RWPE1 (cell line): ENCODE results near the gene THUMPD1.
A peak's percentile ranks its signal among the peaks of the same experiment; 100 is the strongest.

Experiments used
- CTCF ChIA-PET: fragments of 350-600 bp; sonication (Branson Sonifier 250); formaldehyde crosslinking; extraction: SDS; loops from one replicate; lab custom pipeline; 2021; lab: Yijun Ruan, JAX
- POLR2A ChIA-PET: fragments of 400-600 bp; formaldehyde crosslinking; extraction: SDS; loops from one replicate; lab custom pipeline; 2020; ENCODE audit warnings: antibody characterized with exemption; ENCODE audit not compliant: low non-redundant PET; lab: Yijun Ruan, JAX
- DNase-seq: peaks from one replicate; pipeline ENCODE4 v3.0.0; 2012; ENCODE audit warnings: low spot score
- H3K27ac ChIP-seq: fragments of 450-650 bp; 2 replicates; pipeline ENCODE4 v1.5.1; 2017
- TF ChIP-seq, protein P1 (sequence below): fragments of 450-650 bp; conservative IDR thresholded peaks from 2 replicates; pipeline ENCODE4 v1.5.1; 2017; ENCODE audit warnings: low read depth, mild to moderate bottlenecking

Gene THUMPD1

DNA sequence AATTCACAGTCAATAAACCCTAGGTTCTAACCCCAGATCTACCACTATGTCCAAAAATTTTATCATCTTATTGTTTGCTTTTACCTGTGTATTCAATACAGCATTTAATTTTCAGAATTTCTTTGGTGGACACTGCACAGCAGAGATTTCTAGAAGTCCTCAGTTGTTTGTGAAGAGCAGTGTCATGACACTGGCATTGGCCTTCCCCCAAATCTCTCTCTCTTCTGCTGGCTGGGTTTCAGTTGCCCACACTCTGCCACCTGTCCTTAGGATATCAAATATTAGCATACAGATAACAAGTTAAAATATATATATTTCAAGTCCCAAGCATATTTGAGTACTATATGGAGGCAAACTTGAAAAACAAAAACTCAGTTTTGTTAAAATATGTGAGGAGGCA, 2.0 kb upstream of the THUMPD1 start:
- no peak for DNase-seq
- POLR2A ChIA-PET, result no interaction called here
- TF ChIP-seq, protein P1, sequence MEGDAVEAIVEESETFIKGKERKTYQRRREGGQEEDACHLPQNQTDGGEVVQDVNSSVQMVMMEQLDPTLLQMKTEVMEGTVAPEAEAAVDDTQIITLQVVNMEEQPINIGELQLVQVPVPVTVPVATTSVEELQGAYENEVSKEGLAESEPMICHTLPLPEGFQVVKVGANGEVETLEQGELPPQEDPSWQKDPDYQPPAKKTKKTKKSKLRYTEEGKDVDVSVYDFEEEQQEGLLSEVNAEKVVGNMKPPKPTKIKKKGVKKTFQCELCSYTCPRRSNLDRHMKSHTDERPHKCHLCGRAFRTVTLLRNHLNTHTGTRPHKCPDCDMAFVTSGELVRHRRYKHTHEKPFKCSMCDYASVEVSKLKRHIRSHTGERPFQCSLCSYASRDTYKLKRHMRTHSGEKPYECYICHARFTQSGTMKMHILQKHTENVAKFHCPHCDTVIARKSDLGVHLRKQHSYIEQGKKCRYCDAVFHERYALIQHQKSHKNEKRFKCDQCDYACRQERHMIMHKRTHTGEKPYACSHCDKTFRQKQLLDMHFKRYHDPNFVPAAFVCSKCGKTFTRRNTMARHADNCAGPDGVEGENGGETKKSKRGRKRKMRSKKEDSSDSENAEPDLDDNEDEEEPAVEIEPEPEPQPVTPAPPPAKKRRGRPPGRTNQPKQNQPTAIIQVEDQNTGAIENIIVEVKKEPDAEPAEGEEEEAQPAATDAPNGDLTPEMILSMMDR, result no peak
- CTCF ChIA-PET, result no interaction called here
- no peak overlapping the region for H3K27ac ChIP-seq

DNA sequence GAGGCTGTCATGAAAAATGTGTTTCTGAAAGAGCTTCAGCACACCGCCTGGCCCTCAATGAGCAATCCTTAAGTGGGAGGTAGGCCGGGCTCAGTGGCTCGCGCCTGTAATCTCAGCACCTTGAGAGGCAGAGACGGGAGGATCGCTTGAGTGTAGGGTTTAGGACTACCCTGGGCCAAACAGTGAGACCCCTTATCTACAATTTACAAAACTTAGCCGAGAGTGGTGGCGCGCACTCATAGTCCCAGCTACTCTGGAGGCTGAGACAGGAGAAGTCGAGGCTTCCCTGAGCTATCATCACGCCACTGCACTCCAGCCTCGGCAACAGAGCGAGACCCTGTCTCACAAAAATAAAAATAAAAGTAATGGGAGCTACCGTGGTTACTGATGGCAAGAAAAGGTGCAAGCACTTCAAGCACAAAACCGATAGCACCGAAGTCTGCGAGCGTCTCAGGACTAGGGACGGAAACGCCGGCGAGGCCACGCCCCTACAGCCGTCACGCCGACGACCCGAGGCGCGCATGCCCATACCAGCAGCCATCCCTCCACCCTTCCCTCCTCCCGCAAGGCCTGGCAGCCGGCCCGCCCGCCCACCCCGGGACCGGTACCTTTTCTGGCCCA, 607 bp downstream of the THUMPD1 start:
- peak overlapping the region; percentile 91 for H3K27ac ChIP-seq
- DNase-seq, result peak; percentile 93
- ChIA-PET CTCF (interaction anchor here (0.6 to 1.0 kb wide), 2 partner anchors 65 to 927 kb away, joined by 3 read pairs; no protein-coding TSS in a partner anchor), POLR2A (no interaction called here)
- TF ChIP-seq, protein P1, result no peak

DNA sequence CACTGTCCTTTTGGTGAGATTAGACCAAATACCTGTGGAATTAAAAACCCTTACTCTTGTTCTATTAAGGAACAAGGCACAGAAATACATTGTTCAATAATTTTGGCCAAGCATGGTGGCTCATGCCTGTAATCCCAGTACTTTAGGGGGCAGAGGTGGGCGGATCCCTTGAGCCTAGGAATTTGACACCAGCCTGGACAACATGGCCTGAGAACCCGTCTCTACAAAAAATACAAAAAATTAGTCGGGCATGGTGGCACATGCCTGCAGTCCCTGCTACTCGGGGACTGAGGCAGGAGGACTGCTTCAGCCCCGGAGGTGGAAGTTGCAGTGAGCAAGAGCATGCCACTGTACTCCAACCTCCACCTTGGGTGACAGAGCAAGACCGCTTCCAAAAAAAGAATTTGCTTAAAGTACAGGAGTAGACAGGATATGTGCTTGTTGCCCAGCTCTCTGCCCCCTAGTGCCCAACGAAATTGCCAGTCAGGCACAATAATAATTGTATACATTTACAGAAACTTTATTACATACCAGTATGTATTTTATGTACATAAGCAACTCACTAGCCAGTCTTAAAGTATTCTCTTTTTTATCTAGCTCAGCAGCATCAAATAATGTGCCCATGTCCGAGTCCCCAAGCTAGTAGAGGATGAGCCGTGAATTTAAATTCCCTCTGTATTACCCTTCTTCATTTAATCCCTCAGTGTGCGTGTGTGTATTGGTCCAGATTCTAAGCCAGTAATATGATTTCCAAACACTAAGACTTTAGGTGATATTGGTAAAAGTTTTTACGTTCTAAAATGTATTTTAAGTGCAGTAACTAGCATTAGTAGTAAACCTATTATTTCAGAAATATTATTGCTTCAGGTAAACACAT, 1.4 kb downstream of the THUMPD1 start:
- CTCF ChIA-PET, result interaction anchor here (0.6 kb wide), 1 partner anchor 24 kb away, joined by 3 read pairs; the partner anchor contains the start of gene ACSM3

DNA sequence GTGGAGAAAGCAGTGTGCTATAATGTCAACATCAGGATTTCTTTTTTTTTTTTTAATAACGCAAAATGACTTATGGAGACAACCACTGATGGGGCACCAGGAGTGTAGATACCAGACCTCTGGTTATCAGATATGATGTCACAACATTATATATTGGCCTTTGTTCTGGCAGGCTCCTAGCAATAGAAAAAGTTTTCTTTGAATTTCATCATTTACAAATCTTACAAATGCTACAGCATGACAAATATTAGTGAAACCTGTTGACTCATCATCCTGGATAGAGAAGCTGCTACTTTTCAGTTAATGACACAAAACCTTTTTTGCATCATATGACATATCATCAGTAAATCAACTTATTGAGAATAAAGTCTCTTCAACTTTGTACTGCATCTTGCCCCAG, 6.1 kb downstream of the THUMPD1 start:
- TF ChIP-seq, protein P1, result no peak
- ChIA-PET POLR2A (interaction anchor here (0.7 kb wide), 1 partner anchor 1934 kb away, joined by 3 read pairs; the partner anchor contains the start of gene ARL6IP1), CTCF (no interaction called here)
- no peak overlapping the region for H3K27ac ChIP-seq
- DNase-seq, result no peak

More for the DNA sequence above, 1.4 kb downstream of the THUMPD1 start:
- peak overlapping the region; percentile 91 for H3K27ac ChIP-seq
- TF ChIP-seq, protein P1, result peak; percentile 64
- DNase-seq, result peak; percentile 31
- POLR2A ChIA-PET, result no interaction called here

DNA sequence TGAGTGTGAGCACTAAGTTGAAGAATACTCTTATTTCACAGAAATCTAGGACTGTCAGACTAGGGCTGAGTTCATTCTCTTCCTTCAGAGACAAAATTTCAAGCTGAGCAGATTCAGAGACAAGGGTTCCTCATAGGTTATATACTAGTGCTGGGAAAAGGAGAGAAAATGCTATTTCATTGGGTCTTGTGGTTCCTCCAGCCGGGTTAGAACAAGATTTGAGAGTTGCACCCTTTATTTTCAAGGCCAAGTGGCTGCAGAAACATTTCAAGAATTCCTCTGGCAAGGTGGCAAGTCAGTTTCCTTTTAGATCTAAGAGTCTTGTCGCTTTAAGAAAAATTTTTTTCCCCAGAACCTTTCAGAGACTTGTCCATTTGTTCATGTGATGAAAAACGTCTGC, 6.8 kb downstream of the THUMPD1 start:
- POLR2A ChIA-PET, result interaction anchor here (0.7 kb wide), 1 partner anchor 1934 kb away, joined by 3 read pairs; the partner anchor contains the start of gene ARL6IP1
- CTCF ChIA-PET, result no interaction called here
- DNase-seq, result no peak

DNA sequence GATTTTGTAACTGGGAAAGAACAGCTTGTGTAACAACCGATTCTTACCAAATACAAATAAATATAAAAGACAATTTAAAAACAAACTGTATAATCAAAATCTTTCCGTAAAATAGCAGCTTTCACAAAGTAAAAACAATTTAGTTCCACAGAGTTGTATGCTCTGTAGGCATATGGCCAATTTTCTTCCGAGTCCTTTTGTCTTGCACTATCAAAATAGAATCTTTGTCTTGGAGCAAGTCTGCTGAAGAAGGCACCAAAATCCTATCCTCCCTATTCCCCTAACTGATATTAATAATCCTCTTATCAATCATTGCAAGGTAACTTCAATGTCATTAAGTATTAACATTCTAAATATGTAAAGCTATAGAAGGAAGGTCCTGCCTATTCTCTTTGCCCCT, 7.6 kb downstream of the THUMPD1 start:
- CTCF ChIA-PET, result interaction anchor here (0.6 to 0.7 kb wide), 2 partner anchors 11 to 419 kb away, joined by 3 read pairs; no protein-coding TSS in a partner anchor
- DNase-seq, result no peak
- POLR2A ChIA-PET, result no interaction called here
- TF ChIP-seq, protein P1, result no peak
- H3K27ac ChIP-seq, result no peak overlapping the region

More for the DNA sequence above, 6.8 kb downstream of the THUMPD1 start:
- TF ChIP-seq, protein P1, result no peak
- H3K27ac ChIP-seq, result no peak overlapping the region
